ENCODE results near the gene SDC4.

The SDC4 gene

GRCh38 chr20:45329497-45330319 is 18.5 kb downstream of the SDC4 start:
- no peak overlapping the region for H3K4me3 ChIP-seq (ENCODE audit: low read length)
- TF ChIP-seq ZNF274 (IDR thresholded peaks at IDR 0.05; ENCODE audit: low read depth, low read length): no peak

GRCh38 chr20:45328451-45328850 is 19.8 kb downstream of the SDC4 start:
- TF ChIP-seq ZNF274 (IDR thresholded peaks at IDR 0.05; ENCODE audit: low read depth, low read length): no peak

GRCh38 chr20:45325371-45325770 is 22.9 kb downstream of the SDC4 start:
- no peak for TF ChIP-seq ZNF274 (IDR thresholded peaks at IDR 0.05; ENCODE audit: low read depth, low read length)
- H3K4me3 ChIP-seq (ENCODE audit: low read length): no peak overlapping the region

More at GRCh38 chr20:45328451-45328850, 19.8 kb downstream of the SDC4 start:
- no peak overlapping the region for H3K4me3 ChIP-seq (ENCODE audit: low read length)

GRCh38 chr20:45323731-45324130 is 24.5 kb downstream of the SDC4 start:
- no peak overlapping the region for H3K4me3 ChIP-seq (ENCODE audit: low read length)
- TF ChIP-seq ZNF274 (IDR thresholded peaks at IDR 0.05; ENCODE audit: low read depth, low read length): no peak

- no peak overlapping the region for H3K4me3 ChIP-seq (ENCODE audit: low read length)
- TF ChIP-seq ZNF274 (IDR thresholded peaks at IDR 0.05; ENCODE audit: low read depth, low read length): no peak
Observed at GRCh38 chr20:45322952-45323383, 25.3 kb downstream of the SDC4 start.

- H3K4me3 ChIP-seq (ENCODE audit: low read length): no peak overlapping the region
- TF ChIP-seq ZNF274 (IDR thresholded peaks at IDR 0.05; ENCODE audit: low read depth, low read length): no peak
Observed at GRCh38 chr20:45320948-45321595, 27.2 kb downstream of the SDC4 start.

GRCh38 chr20:45318948-45319347 is 29.3 kb downstream of the SDC4 start:
- TF ChIP-seq ZNF274 (IDR thresholded peaks at IDR 0.05; ENCODE audit: low read depth, low read length): no peak
- H3K4me3 ChIP-seq (ENCODE audit: low read length): no peak overlapping the region

- H3K4me3 ChIP-seq (ENCODE audit: low read length): no peak overlapping the region
- TF ChIP-seq ZNF274 (IDR thresholded peaks at IDR 0.05; ENCODE audit: low read depth, low read length): no peak
Observed at GRCh38 chr20:45318386-45318939, 29.8 kb downstream of the SDC4 start.

GRCh38 chr20:45317826-45318225 is 30.4 kb downstream of the SDC4 start:
- no peak overlapping the region for H3K4me3 ChIP-seq (ENCODE audit: low read length)
- no peak for TF ChIP-seq ZNF274 (IDR thresholded peaks at IDR 0.05; ENCODE audit: low read depth, low read length)

- TF ChIP-seq ZNF274 (IDR thresholded peaks at IDR 0.05; ENCODE audit: low read depth, low read length): no peak
- H3K4me3 ChIP-seq (ENCODE audit: low read length): no peak overlapping the region
Observed at GRCh38 chr20:45316150-45317080, 31.8 kb downstream of the SDC4 start.

GRCh38 chr20:45315672-45316071 is 32.6 kb downstream of the SDC4 start:
- H3K4me3 ChIP-seq (ENCODE audit: low read length): no peak overlapping the region
- TF ChIP-seq ZNF274 (IDR thresholded peaks at IDR 0.05; ENCODE audit: low read depth, low read length): no peak

GRCh38 chr20:45313943-45314342 is 34.3 kb downstream of the SDC4 start:
- no peak overlapping the region for H3K4me3 ChIP-seq (ENCODE audit: low read length)
- no peak for TF ChIP-seq ZNF274 (IDR thresholded peaks at IDR 0.05; ENCODE audit: low read depth, low read length)

GRCh38 chr20:45313065-45313695 is 35.0 kb downstream of the SDC4 start:
- H3K4me3 ChIP-seq (ENCODE audit: low read length): no peak overlapping the region
- TF ChIP-seq ZNF274 (IDR thresholded peaks at IDR 0.05; ENCODE audit: low read depth, low read length): no peak

Data from GM08714 (cell line).